C4-2B (cell line): ENCODE measurements around the gene NFASC.

Experiments used
- H3K27ac ChIP-seq: fragments of 450-650 bp; 2 replicates; pipeline ENCODE4 v1.5.1; 2017
- ZFX ChIP-seq: fragments of 450-650 bp; IDR thresholded peaks from 2 replicates; pipeline ENCODE4 v1.6.1; 2017
- TF ChIP-seq, protein P1 (sequence below): fragments of 450-650 bp; conservative IDR thresholded peaks from 2 replicates; pipeline ENCODE4 v1.5.1; 2017; ENCODE audit warnings: mild to moderate bottlenecking

Gene NFASC

DNA sequence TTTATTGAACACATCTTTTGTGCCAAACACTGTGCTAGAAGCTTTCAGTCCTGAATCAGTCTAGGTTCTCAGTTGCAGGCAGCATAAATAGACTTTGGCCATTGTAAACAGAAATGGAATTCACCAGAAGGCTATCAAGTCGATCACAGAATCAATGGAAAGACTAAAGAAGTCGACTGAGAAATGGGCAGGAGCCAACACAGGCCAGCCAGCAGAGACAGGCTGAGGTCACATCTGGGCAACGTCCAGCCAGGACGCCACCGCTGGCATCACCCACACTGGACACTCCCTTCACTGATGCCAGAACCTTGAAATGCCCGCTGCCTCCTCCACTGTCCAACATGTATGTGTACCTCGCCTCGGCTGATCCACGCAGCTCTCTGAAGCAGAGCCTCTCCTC lies 166.9 kb downstream of the NFASC start:
- H3K27ac ChIP-seq: no peak overlapping the region
- TF ChIP-seq ZFX: no peak

DNA sequence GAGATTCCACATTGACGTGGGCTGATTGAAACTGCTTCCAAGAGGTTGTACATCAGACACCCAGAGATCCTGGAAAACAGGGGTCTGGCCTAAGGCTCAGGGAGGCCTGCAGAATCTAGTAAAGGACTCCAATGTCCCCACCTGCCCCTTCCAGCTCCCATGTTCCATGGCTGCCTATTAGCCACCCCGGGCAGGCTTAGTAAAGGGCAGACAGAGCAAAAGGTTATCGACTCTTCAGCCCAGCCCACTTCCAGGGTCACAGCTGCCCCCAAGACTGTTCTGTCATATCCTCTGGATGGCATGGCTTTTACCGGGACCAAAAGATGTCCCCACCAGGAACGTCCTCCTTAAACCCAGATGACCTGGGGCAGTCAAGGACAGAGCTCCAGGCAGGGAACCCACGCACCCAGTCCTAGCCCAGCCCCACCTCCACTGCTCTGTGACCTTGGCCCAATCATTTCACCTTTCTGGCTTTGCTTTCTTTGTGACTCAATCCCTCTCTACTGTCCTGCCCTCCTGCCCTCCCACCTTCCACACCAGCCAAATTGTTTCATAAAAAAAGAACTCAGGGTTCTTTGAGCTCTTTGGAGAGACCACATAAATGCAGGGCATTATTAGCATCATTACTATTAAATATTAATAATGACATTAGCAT lies 167.6 kb downstream of the NFASC start:
- TF ChIP-seq, protein P1, sequence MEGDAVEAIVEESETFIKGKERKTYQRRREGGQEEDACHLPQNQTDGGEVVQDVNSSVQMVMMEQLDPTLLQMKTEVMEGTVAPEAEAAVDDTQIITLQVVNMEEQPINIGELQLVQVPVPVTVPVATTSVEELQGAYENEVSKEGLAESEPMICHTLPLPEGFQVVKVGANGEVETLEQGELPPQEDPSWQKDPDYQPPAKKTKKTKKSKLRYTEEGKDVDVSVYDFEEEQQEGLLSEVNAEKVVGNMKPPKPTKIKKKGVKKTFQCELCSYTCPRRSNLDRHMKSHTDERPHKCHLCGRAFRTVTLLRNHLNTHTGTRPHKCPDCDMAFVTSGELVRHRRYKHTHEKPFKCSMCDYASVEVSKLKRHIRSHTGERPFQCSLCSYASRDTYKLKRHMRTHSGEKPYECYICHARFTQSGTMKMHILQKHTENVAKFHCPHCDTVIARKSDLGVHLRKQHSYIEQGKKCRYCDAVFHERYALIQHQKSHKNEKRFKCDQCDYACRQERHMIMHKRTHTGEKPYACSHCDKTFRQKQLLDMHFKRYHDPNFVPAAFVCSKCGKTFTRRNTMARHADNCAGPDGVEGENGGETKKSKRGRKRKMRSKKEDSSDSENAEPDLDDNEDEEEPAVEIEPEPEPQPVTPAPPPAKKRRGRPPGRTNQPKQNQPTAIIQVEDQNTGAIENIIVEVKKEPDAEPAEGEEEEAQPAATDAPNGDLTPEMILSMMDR: no peak
- TF ChIP-seq ZFX: no peak
- no peak overlapping the region for H3K27ac ChIP-seq

DNA sequence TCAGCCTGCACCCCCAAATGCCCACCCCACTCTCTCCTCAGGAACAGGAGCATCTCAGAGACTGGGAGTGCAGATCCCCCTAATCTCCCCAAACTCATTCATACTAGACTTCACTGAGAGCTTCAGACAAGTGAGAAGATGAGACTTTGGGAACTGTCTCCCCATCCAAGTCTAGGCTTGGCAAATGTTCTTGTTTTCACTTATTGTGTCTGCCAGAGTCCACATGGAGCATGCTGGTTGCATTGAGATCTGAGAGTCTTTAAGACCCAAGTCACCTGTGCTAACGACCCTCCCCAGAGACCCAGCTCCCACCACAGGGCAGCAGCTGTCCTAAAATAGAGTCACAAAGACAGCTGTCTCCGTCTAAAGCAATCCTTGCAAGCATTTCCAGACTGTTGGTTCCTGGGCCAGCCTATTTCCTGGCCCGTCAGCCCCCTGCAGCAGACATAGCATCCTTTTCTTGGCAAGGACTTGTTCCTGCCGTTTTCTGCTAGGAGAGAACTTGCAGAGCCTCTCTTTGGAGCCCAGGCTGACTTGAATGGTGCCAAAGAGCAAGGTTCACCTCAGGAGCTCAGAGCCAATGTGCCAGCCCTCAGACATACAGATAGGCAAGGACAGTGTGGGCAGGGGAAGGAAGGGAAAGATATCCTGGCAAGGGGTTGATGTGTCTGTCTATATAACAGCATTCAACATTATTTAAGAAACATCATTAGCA lies 170.5 kb downstream of the NFASC start:
- TF ChIP-seq, protein P1: no peak
- no peak for TF ChIP-seq ZFX
- no peak overlapping the region for H3K27ac ChIP-seq

DNA sequence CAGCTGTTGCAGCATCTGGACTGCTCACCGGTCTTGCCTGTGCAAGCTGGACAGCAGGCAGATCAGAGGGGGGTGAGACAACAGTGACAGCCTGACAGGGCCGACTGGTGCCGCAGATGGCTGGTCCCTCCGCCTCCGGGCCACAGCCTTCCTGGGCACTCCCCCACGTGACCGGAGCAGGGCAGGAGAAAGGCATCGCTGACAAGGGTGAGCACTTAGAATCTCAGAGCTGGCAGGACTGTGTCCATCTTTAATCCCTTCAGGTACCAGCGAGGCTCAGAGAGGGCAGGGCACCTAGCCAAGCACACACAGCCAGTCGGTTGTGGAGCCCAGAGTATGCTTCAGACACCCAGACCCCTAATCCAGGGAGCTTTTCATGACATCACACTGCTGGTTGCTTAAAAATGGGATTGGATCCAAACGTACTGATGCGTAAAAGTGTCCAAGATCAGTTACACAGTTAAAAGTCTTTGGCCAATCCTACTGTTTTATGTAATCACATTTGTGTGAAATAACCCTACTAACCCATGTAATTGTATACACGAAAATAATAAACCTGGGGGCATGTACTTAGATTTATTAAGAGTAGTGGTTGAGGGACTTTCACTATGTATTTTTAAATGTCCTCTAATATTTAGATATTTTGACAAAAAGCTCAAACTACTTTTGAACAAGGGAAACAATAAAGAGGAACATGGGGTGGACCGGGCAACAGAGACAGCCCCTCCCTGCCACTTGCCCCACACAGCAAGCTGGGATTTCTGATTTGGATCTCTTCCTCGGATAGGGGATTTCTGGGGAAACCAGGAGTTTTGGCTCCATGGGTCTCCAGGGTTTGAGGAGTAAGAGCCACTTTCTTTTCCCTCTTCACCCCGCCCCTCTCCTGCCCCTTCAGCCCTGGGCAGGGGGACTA lies 171.6 kb downstream of the NFASC start:
- no peak for TF ChIP-seq ZFX
- TF ChIP-seq, protein P1: no peak
- no peak overlapping the region for H3K27ac ChIP-seq

DNA sequence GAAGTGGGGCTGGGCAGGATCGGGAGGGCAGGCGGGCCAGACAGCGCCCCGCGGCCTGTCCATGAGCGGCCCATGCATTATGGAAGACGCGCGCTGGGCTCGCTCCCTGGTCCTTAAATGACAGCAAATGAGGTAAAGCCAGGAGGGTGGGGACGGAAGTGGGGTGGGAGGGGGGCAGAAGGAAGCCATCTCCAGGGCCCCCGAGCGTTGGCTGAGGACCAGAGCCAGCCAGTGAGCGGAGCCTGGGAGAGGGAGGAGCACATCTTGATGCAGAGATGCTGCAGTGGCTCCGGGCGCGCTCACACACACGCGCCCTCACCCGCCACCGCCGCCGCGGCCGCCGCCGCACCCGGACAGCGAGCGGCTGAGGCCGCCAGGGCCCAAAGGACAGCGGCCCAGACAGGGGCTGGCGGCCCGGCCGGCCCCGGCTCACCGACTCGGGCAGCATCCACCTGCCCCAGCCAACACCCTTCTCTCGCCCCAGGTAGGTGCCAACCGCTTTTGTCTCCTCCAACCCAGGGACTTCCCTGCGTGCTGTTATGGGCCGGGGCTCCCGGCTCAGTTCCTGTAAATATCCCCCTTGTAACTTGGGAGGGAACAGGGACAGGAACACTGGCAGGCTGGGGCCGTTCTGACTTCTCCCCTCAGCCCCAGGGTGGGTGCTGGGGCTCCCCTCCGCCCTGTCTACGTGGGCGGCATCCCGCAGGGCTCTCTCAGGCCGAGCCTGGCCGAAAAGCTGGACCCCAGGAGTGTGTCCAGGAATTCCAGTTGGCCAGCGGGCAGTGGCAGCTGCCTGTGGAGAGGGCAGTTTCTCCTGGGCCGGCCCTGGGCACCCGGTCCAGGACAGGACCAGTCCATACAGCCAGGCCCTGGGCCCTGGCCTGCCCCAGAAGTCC lies 172.5 kb downstream of the NFASC start, which contains the start of gene CNTN2:
TSS of gene CNTN2 (plus strand) at position 302 of the 896 bp plus-strand sequence. CDS start 9,974 bp downstream, outside the sequence.
- no peak within 1 kb of the TSS for H3K27ac ChIP-seq
- no peak for TF ChIP-seq ZFX

DNA sequence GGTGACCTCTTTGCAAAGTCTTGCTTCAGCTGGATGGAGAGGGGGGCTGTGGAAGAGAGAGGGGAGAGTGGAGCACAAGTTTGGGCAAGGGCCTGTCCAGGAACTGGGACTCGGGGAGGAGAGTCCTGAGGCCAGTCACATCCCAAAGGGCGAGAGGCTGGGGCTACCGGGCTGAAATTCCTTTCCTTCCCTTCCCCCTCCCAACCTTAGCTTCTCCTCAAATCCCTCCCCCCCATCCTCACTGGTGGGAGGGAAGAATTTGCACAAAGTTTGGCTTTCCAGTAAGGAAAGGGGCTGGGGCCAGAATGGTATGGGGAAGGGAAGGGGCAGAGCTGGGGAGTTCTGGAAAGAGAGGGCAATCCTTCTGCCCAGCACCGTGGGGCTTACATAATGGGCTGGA lies 173.2 kb downstream of the NFASC start:
- H3K27ac ChIP-seq: no peak overlapping the region
- TF ChIP-seq ZFX: no peak
- TF ChIP-seq, protein P1: no peak

DNA sequence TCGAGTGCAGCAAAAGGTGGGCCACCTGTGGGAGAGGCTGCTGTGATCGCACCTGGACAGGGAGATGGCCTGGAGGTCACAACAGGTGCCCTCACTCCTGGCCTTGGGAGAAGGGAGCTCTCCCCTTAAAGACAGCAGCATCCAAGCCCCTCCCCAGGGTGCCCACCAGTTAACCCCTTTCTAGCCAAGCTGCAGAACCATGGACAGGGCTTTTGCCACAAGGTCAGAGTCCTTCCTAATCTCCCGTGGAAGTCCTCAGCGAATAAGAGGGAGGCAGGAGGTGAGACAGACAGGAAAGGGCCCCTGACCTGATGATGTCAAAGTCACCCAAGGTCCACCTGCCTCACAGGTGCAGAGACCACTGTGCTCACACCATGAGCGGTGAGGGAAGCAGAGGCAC lies 174.1 kb downstream of the NFASC start:
- no peak for TF ChIP-seq ZFX
- TF ChIP-seq, protein P1: no peak
- no peak overlapping the region for H3K27ac ChIP-seq
